Small intestine (tissue), 7 donors: ENCODE measurements around the gene MOGAT3. TPM values are rescaled to one million over a fixed set of nuclear protein-coding genes. Genes with fewer than 3 reads are reported as not detected.
"Not testable (repeated sequence)": the region's sequence is repeated elsewhere in the genome, so short reads cannot be mapped to it uniquely, and the experiment has no call there.

Experiments
- DNase-seq, 2 donors: peaks; one replicate each; pipeline versions ENCODE4 v3.0.0 to v3.0.0-alpha.2; 2013
- FAIRE-seq: peaks from 2 replicates; lab custom pipeline; 2012; peaks lifted over from hg19 to GRCh38; lab: Jason Lieb, UNC
- H3K27ac ChIP-seq, 3 donors: one replicate each; pipeline ENCODE4 v1.5.1; 2013; ENCODE audit warnings: low read length in 2 of 3, mild to moderate bottlenecking in 2 of 3, control low read depth in 1 of 3, inconsistent platforms in 1 of 3, low read depth in 1 of 3, moderate library complexity in 1 of 3
- H3K27me3 ChIP-seq, 3 donors: one replicate each; pipeline ENCODE4 v1.6.1; 2013; ENCODE audit warnings: low read length in 3 of 3, inconsistent platforms in 1 of 3; ENCODE audit not compliant: control insufficient read depth in 3 of 3, insufficient read depth in 3 of 3
- H3K36me3 ChIP-seq, 3 donors: one replicate each; pipeline ENCODE4 v1.6.1; 2013; ENCODE audit warnings: low read length in 3 of 3, inconsistent platforms in 1 of 3, low read depth in 1 of 3, mild to moderate bottlenecking in 1 of 3, moderate library complexity in 1 of 3; ENCODE audit not compliant: control insufficient read depth in 3 of 3, insufficient read depth in 2 of 3
- H3K4me1 ChIP-seq, 3 donors: one replicate each; pipeline ENCODE4 v1.6.1; 2013; ENCODE audit warnings: low read length in 2 of 3, inconsistent platforms in 1 of 3, low read depth in 1 of 3, mild to moderate bottlenecking in 1 of 3, moderate library complexity in 1 of 3; ENCODE audit not compliant: control insufficient read depth in 3 of 3, insufficient read depth in 2 of 3
- H3K4me3 ChIP-seq, 3 donors: one replicate each; pipeline ENCODE4 v1.5.1; 2013; ENCODE audit warnings: low read length in 3 of 3, control low read depth in 1 of 3, inconsistent platforms in 1 of 3, low read depth in 1 of 3, mild to moderate bottlenecking in 1 of 3, moderate library complexity in 1 of 3
- H3K9me3 ChIP-seq, 2 donors: one replicate each; pipeline ENCODE4 v1.6.1; 2013; ENCODE audit warnings: low read depth in 1 of 2, low read length in 1 of 2; ENCODE audit not compliant: control insufficient read depth in 2 of 2, insufficient read depth in 1 of 2
- WGBS, 3 donors: extraction: QIAGEN DNeasy Blood & Tissue Kit; methylation state at CpG; one replicate each; pipeline ENCODE4 v1.1.7; 2013; 5-methylcytosine and 5-hydroxymethylcytosine counted together
- polyA plus RNA-seq, 4 donors: library from polyadenylated mRNA; stranded (reverse) in 3 of 4; unstranded in 1 of 4; fragments of 200-250 nt in 3 of 4; fragments of 120-200 nt in 1 of 4; gene quantifications; one replicate each; pipeline versions ENCODE4 v1.2.1 to v1.2.3, GENCODE V29; 2013
- donor health status: healthy with polysubstance abuse.
- donor health status: control.
- donor health status: control.
- donor health status: Bipolar disorder and iron deficiency.
- donor health status: healthy.

The MOGAT3 gene
- polyA plus RNA-seq, 4 donors = 15.4 to 69.3 (median 61.1) TPM

GRCh38 chr7:101199522-101199921 lies 1.3 kb downstream of the MOGAT3 start:
- H3K27me3 ChIP-seq = peaks cover 0 to 12% (median 9%) of the 10 kb centered on the region in 3 donors

DNA sequence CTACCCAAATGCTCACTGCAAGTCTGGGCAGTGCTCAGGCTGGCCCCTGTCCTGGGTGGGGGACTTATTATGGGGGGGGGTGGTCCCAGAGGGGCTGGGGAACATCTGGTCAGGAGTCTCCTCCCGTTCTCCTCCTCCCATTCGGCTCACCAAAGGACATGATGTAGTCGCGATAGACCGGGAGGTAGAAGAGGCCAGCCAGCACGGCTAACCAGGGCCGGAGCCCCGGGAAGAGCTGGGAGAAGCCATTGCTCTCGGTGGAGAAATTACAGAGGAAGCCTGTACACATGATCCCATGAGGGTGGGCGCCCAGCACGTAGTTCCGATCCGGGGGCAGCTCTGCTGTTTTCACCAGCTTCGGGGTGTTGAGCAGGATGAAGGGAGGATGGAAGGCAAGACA lies 2.4 kb downstream of the MOGAT3 start:
- H3K27ac ChIP-seq = no peak overlapping the region
- peaks cover 0 to 20% (median 0%) of the 10 kb centered on the region in 3 donors for H3K4me1 ChIP-seq
- no peaks in the 10 kb centered on the region for H3K9me3 ChIP-seq
- 75 to 88% (median 82%) methylated on average over 14 of the region's 14 CpGs for WGBS, 3 donors
- peaks cover 0 to 12% (median 9%) of the 10 kb centered on the region in 3 donors for H3K27me3 ChIP-seq
- FAIRE-seq (no peak), DNase-seq (no peak)
- no peak overlapping the region for H3K4me3 ChIP-seq
- H3K36me3 ChIP-seq = peaks cover 0 to 34% (median 0%) of the 10 kb centered on the region in 3 donors

More at GRCh38 chr7:101199522-101199921, 1.3 kb downstream of the MOGAT3 start:
- not testable (repeated sequence) for DNase-seq, H3K9me3 ChIP-seq, FAIRE-seq
- Histone ChIP-seq H3K4me3 (peak overlapping the region in 2 of 3 donors; percentile 83 to 85), H3K36me3 (peaks cover 0 to 34% (median 0%) of the 10 kb centered on the region in 3 donors), H3K4me1 (peaks cover 0 to 20% (median 0%) of the 10 kb centered on the region in 3 donors), H3K27ac (peak overlapping the region in 1 of 3 donors; percentile 97)
- 84 to 94% (median 93%) methylated on average over 10 of the region's 10 CpGs for WGBS, 3 donors

GRCh38 chr7:101197991-101198390 lies 2.8 kb downstream of the MOGAT3 start:
- Histone ChIP-seq H3K9me3 (no peaks in the 10 kb centered on the region), H3K4me3 (no peak overlapping the region), H3K4me1 (peaks cover 0 to 20% (median 0%) of the 10 kb centered on the region in 3 donors), H3K27ac (no peak overlapping the region), H3K27me3 (peaks cover 0 to 12% (median 9%) of the 10 kb centered on the region in 3 donors), H3K36me3 (peaks cover 0 to 32% (median 0%) of the 10 kb centered on the region in 3 donors)
- 75 to 88% (median 86%) methylated on average over 21 of the region's 21 CpGs for WGBS, 3 donors
- no peak for FAIRE-seq
- no peak for DNase-seq

DNA sequence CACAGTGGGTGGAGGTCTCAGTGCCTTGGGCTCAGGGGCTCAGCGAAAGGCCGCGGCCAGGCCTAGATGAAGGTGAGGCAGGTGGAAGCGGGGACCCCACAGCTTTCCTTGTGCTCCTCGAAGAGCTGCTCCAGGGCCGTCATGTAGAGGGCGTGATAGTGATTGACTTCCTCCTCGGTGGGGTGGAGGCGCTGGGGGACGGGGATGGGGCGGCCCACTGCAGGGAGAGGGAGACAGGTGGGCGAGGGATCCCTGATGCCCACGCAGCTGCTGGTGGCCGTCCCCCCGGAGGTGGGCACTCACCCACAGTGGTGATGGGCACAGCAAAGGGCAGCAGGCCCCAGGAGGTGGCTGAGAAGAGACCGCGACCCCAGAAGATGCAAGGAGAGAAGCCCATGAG lies 5.0 kb downstream of the MOGAT3 start:
- no peaks in the 10 kb centered on the region for H3K9me3 ChIP-seq
- DNase-seq (no peak), FAIRE-seq (no peak)
- no peak overlapping the region for H3K4me3 ChIP-seq
- peaks cover 0 to 5% (median 4%) of the 10 kb centered on the region in 3 donors for H3K27me3 ChIP-seq
- peaks cover 0 to 34% (median 0%) of the 10 kb centered on the region in 3 donors for H3K36me3 ChIP-seq
- 86 to 92% (median 87%) methylated on average over 14 to 17 of the region's 17 CpGs for WGBS, 3 donors
- H3K4me1 ChIP-seq = peaks cover 0 to 16% (median 0%) of the 10 kb centered on the region in 3 donors
- H3K27ac ChIP-seq = no peak overlapping the region

- 67 to 78% (median 75%) methylated on average over 8 of the region's 8 CpGs for WGBS, 3 donors
- Histone ChIP-seq H3K4me1 (peaks cover 0 to 11% (median 0%) of the 10 kb centered on the region in 3 donors), H3K27ac (no peak overlapping the region), H3K27me3 (peaks cover 0 to 6% (median 0%) of the 10 kb centered on the region in 3 donors), H3K4me3 (no peak overlapping the region), H3K36me3 (peaks cover 0 to 5% (median 0%) of the 10 kb centered on the region in 3 donors), H3K9me3 (no peaks in the 10 kb centered on the region)
- FAIRE-seq (no peak), DNase-seq (no peak)
These were observed 11.7 kb downstream of the MOGAT3 start for GRCh38 chr7:101189109-101189508.

- Histone ChIP-seq H3K27me3 (peaks cover 0 to 12% (median 3%) of the 10 kb centered on the region in 3 donors), H3K4me1 (peaks cover 0 to 9% (median 0%) of the 10 kb centered on the region in 3 donors), H3K9me3 (no peaks in the 10 kb centered on the region), H3K36me3 (peaks cover 0 to 5% (median 0%) of the 10 kb centered on the region in 3 donors), H3K27ac (no peak overlapping the region), H3K4me3 (no peak overlapping the region)
- no peak for DNase-seq
- WGBS, 3 donors = 73 to 94% (median 83%) methylated on average over 4 of the region's 4 CpGs
- no peak for FAIRE-seq
These were observed 13.9 kb downstream of the MOGAT3 start for GRCh38 chr7:101186844-101187428.

- Histone ChIP-seq H3K4me1 (peaks cover 0 to 8% (median 0%) of the 10 kb centered on the region in 3 donors), H3K9me3 (no peaks in the 10 kb centered on the region), H3K36me3 (peaks cover 0 to 5% (median 0%) of the 10 kb centered on the region in 3 donors), H3K4me3 (no peak overlapping the region), H3K27ac (no peak overlapping the region), H3K27me3 (peaks cover 0 to 12% (median 9%) of the 10 kb centered on the region in 3 donors)
- WGBS, 3 donors = 62 to 66% (median 64%) methylated on average over 6 of the region's 6 CpGs
- DNase-seq (no peak), FAIRE-seq (no peak)
These were observed 14.6 kb downstream of the MOGAT3 start for GRCh38 chr7:101186194-101186593.

- no peak overlapping the region for H3K4me3 ChIP-seq
- peaks cover 2 to 18% (median 17%) of the 10 kb centered on the region in 3 donors for H3K27me3 ChIP-seq
- 43 to 52% (median 44%) methylated on average over 5 of the region's 5 CpGs for WGBS, 3 donors
- peak; percentile 35 to 44 for DNase-seq
- FAIRE-seq = no peak
- H3K9me3 ChIP-seq = no peaks in the 10 kb centered on the region
- H3K4me1 ChIP-seq = peaks cover 0 to 8% (median 0%) of the 10 kb centered on the region in 3 donors
- no peak overlapping the region for H3K27ac ChIP-seq
- peaks cover 0 to under 1% (median 0%) of the 10 kb centered on the region in 3 donors for H3K36me3 ChIP-seq
These were observed 15.5 kb downstream of the MOGAT3 start for GRCh38 chr7:101185258-101185839.
